HUDEP-2 (cell line): Measurements from ENCODE around the gene XKR3.
"Not testable (repeated sequence)": the region's sequence is repeated elsewhere in the genome, so short reads cannot be mapped to it uniquely, and the experiment has no call there.

Experiments used
- DNase-seq, 76 experiments: peaks; one replicate each; lab custom pipeline; 2025; ENCODE audit not compliant: unreplicated experiment in 76 of 76; lab: John Stamatoyannopoulos, UW

Gene XKR3

DNA sequence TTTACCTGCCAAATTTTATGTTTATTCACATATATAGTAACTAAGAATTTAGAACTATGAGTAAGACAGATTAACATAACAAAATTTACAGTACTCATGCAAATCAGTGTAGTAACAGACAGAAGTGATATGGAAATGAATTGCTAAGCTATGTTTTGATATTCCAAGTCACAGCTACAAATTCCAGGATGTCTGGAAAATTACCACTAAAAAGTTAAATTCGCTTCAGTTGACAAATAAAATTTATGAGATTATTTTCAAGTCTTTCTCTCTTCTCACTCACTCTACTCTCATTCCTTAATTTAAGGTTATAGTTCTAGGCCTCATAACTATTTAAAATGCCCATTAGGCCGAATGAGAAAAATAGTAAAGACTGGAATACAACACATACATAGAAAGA lies 18.1 kb downstream of the XKR3 start:
- DNase-seq, result no peak

DNA sequence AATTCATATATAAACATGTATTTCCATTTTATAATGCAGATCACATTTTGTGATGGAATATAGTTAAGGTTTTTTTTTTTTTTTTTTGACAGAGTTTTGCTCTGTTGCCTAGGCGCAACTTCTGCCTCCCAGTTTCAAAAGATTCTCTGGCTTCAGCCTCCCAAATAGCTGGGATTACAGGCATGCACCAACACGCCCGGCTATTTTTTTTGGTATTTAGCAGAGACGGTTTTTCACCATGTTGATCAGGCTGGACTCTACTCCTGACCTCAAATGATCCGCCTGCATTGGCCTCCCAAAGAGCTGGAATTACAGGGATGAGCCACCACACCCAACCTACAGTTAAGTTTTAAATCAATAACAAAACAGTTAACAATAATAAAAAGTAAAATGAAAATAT lies 18.8 kb downstream of the XKR3 start:
- no peak for DNase-seq

DNA sequence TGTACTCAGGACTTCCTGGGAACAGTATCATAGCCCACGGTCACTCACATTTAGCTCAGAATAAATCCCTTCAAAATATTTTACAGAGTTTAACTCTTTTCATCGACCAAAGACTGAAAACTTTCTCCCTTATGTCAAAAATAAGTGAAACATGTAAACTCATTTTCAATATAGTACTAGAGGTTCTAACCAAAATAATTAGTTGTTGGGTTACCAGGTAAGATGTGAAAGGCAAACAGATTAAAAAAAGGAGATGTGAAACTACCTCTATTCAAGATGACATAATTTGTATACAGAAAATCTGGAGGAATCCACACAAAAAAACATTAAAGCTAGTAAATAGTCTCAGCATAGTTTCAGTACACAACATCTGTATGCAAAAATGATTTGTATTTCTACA lies 20.3 kb downstream of the XKR3 start:
- no peak for DNase-seq

DNA sequence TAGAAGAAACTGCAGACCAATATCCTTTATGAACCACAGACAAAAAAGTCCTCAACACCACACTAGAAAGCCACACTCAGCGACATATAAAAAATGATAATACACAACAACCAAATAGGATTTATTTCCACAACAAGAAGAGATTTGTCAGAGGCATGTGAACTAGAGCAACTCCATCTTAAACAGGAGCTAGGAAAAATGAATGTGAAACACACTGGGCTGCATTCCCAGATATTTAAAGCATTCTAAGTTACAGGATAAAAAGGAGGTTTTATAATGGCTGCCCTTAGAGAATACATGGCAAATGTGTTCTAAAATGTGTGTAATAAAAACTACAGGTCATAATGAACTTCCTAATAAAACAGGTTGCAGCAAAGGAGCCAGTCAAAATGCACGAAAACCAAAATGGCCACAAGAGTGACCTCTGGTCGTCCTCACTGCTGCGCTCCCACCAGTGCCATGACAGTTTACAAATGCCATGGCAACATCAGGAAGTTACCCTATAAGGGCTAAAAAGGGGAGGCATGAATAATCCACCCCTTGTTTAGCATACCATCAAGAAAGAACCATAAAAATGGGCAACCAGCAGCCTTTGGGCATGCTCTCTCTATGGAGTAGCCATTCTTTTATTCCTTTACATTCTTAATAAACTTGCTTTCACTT lies 21.8 kb downstream of the XKR3 start:
- no peak for DNase-seq

DNA sequence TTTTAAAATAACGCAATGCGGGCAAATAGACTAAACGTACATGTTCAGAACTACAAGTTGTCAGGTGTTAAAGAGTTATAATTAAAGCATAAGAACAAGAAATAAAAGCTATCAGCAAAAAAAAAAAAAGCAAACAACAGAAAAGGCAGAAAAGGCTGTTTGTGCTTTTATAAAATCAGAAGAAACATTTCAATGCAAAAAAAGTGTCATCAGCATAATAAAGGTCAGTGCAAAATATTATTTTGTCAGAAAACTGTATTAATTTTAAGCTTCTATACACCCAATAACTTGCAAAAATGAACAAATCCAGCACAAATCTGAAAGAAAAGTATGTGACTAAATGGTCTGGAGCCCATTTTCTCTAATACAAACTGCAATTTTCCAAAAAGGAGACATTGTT lies 23.6 kb downstream of the XKR3 start:
- DNase-seq, result no peak

DNA sequence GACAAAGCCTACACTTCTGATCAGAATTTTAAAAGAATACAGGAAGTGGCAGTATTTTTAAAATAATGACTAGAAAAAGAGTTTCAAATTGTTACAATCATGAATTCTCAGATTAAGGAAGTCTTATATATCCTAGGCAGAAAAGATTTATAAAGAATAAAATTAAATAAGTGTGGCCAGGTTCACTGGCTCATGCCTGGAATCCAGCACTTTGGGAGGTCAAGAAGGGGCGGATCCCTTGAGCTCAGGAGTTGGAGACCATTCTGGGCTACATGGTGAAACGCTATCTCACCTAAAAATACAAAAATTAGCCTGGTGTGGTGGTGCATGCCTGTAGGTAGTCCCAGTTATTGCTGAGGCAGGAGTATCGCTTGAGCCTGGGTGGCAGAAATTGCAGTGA lies 24.1 kb downstream of the XKR3 start:
- no peak for DNase-seq

DNA sequence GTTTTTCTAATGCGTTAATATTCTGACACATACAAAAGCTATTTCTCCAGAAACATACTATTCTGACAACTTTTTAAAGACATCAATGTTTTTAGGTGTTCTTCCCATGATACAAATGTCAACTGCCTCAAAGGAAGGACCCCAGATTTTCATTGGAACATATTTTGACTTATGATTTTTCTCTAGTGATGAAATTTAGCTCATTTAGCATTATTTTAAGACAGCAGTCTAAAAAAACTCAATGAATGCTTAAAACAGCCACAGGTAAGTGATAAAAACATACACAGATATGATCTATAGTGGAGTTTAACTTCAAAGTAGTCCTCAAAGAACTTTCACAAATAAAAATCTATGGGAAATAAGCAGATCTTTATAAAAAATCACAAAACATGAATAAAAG lies 24.9 kb downstream of the XKR3 start:
- DNase-seq, result no peak

DNA sequence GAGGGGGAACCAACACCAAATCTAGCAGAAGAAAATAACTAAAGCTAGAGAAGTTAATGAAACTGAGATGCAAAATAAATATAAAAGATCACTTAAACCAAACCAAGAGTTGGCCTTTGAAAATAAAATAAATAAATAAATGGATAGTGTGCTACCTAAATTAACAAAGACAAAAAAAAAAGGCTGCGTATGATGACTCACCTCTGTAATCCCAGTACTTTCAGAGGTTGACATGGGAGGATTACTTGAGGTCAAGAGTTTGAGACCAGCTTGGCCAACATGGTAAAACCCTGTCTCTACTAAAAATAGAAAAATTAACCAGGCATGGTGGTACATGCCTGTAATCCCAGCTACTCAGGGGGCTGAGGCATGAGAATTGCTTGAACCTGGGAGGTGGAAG lies 29.7 kb downstream of the XKR3 start:
- DNase-seq, result not testable (repeated sequence)

DNA sequence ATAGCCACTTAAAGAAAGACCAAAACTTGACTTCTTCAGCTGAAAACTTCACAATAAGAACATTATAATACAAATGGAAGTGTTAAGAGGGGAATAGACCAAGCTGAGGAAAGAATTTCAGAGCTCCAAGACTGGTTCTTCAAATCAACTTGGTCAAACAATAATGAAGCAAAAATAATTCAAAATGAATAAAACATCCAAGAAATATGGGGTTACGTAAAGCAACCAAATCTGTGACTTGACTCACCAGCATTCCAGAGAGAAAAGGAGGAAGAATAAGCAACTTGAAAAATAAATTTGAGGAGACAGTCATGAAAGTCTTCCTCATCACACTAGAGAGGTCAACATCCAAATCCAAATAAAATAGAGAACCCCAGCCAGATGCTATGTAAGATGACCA lies 31.4 kb downstream of the XKR3 start:
- no peak for DNase-seq

DNA sequence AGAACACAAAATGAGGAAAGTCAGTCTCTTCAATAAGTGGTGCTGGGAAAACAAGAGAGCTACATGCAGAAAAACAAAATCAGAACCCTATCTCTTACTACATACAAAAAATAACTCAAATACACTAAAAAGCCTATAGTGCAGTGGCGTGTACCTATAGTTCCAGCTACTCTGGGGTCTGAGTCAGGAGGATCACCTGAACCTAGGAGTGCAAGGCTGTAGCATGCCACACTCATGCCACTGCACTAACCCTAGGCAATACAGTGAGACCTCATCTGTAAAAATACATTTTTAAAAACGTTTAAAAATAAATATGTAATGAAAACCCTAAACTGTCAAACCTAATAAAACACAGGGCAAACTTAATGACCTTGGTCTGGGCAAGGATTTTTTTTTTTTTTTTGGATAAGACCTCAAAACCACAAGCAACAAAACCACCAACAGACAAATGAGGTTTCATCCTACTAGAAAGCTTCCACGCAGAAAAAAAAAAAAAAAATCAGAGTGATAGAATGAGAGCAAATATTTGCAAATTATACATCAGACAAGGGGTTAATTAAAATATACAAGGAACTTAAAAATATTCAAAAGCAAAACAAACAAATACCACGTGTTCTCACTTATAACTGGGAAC lies 35.2 kb downstream of the XKR3 start:
- no peak for DNase-seq

DNA sequence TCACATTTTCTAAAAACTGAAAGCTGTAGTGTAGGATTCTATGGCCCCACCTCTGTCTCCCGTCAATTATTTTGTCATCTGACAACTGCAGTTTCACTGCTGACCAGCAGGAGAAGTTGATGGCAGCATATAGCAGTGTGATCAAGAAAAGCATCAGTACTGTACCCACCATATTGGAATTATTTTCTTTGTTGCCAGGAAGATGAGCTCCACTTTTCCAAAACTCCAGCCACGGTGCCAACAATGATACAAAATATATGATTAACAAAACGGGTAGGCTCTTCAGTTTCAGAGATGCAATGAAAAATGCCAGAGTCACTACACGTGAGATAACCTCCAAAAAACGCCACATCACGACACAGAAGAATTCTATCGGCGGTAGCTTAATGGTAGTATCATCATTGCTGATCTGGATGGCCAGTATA lies 41.3 kb downstream of the XKR3 start:
- peak in 5 of 76 experiments; percentile 2 to 20 (median 3) for DNase-seq

DNA sequence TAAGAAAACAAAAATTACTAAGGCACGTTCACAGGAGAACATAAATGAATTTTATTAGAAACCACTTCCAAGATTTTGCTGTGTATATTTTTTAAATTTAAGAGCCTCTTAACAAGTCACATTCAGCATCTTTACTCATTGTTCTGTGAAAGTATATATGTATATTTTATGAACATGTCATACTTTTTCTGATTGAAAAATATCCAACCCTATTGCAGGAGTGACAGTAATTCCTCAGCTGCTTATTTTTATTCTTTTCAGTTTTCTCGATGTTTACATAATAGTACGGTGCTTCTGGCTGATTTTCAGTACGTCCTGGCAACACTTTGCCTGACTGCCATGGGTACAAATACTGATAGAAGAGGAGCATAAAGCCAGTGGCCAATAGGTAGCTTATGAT lies 41.8 kb downstream of the XKR3 start:
- no peak for DNase-seq

DNA sequence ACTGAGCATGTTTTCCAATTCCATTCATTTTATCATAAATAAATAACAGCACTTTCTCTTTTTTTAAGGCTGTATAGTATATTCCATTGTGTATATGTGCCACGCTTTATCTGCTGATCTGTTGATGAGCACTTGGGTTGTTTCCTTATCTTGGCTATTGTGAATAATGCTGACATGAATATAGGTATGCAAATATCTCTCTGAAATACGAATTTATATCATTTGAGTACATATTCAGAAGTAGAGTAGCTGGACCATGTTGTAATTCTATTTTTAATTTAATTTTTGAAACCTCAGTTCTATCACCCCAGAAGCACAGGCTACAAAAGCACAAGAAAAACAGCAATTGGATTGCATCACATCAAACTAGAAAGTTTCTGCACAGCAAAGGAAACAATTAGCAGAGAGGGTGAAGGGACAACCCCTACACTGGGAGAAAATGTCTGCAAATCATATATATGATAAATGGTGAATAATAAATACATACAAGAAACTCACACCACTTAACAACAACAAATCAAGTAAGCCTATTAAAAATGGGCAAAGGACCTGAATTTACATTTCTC lies 43.4 kb downstream of the XKR3 start:
- DNase-seq, result no peak

DNA sequence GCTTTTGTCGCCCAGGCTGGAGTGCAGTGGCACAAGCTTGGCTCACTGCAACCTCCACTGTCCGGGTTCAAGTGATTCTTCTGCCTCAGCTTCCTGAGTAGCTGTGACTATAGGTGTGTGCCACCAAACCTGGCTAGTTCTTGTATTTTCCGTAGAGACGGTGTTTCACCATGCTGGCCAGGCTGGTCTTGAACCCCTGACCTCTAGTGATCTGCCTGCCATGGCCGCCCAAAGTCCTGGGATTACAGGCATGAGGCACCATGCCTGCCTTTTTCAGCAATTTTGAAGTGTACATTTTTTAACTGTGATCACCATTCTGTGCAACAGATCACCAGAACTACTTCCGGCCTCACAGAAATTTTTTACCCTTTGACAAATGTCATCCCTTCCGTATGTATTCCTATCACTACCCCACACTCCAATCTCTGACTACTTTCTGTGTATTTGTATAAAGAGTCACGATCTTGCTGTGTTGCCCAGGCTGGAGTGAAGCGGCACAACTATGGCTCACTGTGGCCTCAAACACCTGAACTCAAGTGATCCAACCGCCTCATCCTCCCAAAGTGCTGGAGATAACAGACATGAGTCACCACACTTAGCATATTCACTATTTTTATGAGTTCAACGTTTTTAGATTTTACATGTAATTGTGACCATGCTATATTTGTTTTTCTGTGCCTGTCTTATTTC lies 44.0 kb downstream of the XKR3 start:
- no peak for DNase-seq

DNA sequence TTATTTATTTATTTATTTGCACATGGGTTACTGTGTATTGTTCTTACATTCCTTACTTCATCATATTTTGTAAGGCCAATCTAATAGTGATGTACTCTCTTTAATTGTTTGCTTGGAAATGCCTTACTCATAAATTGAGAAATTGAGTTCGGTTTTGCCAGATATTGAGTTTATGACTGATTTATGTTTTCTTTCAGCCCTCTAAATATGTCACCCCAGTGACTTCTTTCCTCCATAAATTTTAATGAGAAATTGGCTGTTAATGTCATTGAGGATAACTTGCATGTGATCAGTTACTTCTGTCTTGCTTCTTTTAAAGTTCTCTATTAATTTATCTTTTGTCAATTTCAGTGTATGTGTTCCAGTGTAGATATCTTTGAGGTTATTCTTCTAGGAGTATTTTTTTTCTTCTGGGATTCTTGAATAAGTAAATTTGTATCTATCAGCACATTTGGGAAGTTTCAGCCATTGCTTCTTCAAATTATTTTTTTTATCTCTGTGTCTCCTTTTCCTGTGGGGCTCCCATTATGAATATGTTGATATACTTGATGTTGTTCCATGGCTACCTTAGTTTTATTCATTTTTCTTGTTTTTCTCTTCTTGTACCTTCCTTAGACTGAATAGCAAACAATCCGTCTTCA lies 47.8 kb downstream of the XKR3 start:
- no peak for DNase-seq

DNA sequence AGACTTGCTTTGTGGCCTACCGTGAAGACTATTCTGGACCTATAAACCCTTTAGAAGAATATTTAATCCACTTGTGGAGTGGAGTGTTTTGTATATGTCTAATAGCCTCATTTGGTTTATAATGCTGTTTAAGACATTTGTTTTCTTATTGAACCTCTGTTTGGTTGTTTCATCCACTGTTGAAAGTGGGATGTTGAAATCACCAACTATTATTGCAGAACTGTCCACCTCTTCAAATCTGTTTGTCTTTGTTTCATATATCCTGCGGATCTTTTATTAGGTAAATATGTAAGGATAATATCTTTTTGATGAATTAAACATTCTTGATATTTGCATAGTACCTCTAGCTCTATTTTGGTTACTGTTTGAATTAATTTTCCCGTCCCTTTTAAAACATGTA lies 49.1 kb downstream of the XKR3 start:
- no peak for DNase-seq

DNA sequence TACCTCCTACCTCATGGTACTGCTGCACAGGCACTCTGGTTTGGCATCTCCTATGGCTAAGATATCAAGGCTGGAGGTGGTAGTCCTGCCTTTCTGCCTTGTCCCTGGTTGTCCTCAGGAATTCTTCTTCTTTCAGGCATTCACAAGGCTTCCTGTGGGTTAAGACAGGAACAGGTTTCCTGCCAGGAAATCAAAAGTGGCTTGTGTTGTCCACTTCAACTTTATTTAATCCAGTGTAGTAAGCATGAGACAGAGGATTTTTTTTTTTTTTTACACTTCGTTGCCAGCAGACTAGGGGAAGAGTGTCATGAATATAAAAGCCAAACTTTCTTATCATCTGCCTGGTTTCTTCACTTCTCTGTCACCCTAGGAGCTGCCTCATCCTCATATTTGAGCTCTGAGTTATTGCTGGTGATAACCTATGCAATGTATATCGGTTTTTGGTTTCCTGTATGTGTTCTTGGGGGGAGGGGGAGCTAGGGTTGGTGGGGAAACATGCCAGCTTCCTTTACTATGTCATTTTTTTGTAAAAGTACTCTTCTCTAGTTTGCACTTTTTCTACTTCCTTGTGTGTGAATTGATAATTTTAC lies 50.2 kb downstream of the XKR3 start:
- no peak for DNase-seq

DNA sequence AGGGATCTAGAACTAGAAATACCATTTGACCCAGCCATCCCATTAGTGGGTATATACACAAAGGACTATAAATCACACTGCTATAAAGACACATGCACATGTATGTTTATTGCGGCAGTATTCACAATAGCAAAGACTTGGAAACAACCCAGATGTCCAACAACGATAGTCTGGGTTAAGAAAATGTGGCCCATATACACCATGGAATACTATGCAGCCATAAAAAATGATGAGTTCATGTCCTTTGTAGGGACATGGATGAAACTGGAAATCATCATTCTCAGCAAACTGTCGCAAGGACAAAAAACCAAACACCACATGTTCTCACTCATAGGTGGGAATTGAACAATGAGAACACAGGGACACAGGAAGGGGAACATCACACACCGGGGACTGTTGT lies 53.6 kb downstream of the XKR3 start:
- DNase-seq, result not testable (repeated sequence)

DNA sequence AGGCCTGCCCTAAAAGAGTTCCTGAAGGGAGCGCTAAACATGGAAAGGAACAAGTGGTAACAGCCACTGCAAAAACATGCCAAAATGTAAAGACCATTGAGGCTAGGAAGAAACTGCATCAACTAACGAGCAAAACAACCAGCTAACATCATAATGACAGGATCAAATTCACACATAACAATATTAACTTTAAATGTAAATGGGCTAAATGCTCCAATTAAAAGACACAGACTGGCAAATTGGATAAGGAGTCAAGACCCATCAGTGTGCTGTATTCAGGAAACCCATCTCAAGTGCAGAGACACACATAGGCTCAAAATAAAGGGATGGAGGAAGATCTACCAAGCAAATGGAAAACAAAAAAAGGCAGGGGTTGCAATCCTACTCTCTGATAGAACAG lies 57.3 kb downstream of the XKR3 start:
- not testable (repeated sequence) for DNase-seq

DNA sequence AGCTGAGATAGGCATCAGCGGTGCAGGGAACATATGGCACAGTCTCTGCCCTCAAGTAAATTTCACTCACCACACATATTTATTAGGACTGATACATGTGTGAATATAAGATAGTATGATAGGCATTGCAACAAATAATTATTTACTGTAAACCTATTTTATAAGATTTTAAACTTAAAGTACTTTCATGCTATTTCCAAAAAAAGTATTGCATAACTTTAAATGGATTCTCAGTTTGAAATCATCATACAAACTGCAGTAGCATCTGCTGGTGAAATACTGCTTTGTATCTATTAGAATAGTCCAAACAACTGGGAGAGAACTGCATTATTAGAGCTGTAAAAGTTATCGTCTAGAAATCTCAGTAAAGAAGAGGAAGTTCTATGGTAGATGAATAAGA lies 63.0 kb downstream of the XKR3 start:
- DNase-seq, result not testable (repeated sequence)

DNA sequence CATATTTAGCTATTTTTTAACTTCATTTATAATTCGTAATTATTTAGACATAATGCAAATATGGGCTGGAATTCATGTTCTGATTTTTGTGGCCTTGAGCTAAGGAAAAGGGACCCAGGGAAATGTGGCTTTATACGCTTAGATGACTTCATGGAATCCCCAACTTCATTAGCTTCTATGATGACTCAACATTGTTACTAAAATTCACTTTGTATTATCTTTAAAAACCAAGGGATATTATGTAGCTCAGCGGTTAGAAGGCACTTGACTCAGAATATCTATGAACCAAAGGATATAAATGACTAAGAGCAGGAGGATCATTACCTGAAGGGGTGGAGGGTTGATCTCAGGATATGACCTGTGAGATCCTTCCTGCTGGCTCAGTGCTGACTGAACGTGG lies 64.8 kb downstream of the XKR3 start:
- DNase-seq, result not testable (repeated sequence)
